ENCODE measurements around the gene DCC.

DNA sequence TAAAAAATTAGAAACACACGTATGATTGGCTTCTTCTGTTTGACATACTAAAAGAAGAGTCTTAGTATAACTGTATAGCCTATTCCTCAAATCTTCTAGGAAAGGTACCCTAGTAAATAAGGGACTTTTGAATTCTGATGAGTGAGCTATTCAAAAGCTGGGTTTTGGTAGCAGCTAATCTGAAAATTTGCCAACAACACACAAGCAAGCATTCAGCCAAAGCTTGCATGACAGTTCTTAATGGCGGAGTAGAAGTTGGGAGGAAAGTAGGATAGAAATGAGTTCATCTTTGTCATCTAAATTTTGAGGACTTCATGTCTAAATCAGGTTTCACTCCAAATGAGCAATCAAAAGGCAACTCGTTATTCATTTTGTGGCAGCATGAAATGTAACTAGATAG, 1071.5 kb downstream of the DCC start:
- TF ChIP-seq POLR2A (IDR thresholded peaks at IDR 0.05): no peak
- TF ChIP-seq, protein P1, sequence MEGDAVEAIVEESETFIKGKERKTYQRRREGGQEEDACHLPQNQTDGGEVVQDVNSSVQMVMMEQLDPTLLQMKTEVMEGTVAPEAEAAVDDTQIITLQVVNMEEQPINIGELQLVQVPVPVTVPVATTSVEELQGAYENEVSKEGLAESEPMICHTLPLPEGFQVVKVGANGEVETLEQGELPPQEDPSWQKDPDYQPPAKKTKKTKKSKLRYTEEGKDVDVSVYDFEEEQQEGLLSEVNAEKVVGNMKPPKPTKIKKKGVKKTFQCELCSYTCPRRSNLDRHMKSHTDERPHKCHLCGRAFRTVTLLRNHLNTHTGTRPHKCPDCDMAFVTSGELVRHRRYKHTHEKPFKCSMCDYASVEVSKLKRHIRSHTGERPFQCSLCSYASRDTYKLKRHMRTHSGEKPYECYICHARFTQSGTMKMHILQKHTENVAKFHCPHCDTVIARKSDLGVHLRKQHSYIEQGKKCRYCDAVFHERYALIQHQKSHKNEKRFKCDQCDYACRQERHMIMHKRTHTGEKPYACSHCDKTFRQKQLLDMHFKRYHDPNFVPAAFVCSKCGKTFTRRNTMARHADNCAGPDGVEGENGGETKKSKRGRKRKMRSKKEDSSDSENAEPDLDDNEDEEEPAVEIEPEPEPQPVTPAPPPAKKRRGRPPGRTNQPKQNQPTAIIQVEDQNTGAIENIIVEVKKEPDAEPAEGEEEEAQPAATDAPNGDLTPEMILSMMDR (IDR thresholded peaks at IDR 0.05): no peak
- no peak for TF ChIP-seq POLR2AphosphoS5 (IDR thresholded peaks at IDR 0.05)

Data from upper lobe of left lung (tissue), 4 donors.